K562 (cell line): Measurements from ENCODE around the gene PUM2. TPM values are rescaled to one million over a fixed set of nuclear protein-coding genes. Genes with fewer than 3 reads are reported as not detected.

ENCODE experiments used
- ATAC-seq: fragments of 200-7000 bp; cut with Tn5 transposase; 3 replicates; pipeline ENCODE4 v1.9.1; 2020; ENCODE audit warnings: moderate library complexity
- BruUV-seq: library from RNA; stranded (reverse); fragments of 400-500 nt; replicated peaks from 2 replicates; lab custom pipeline; 2021; lab: Mats Ljungman, UMichigan
- CTCF ChIA-PET: fragments of 300-600 bp; formaldehyde crosslinking; extraction: SDS; loops from one replicate; lab custom pipeline; 2021; ENCODE audit warnings: low intra/inter-chr PET ratio; lab: Yijun Ruan, JAX
- POLR2A ChIA-PET: fragments of 300-600, 350-650 bp; sonication (Branson Sonifier 250); formaldehyde crosslinking; extraction: SDS; loops from one replicate; lab custom pipeline; 2021; ENCODE audit warnings: antibody characterized with exemption, inconsistent platforms; lab: Yijun Ruan, JAX
- DNase-seq, 4 experiments: peaks; one replicate each; pipeline versions ENCODE4 v3.0.0 to v3.0.0-alpha.2; 2011 to 2018; ENCODE audit warnings: low spot score in 3 of 4, mixed read lengths in 3 of 4; ENCODE audit errors: extremely low read depth in 1 of 4
- FAIRE-seq: peaks from 2 replicates; lab custom pipeline; 2011; peaks lifted over from hg19 to GRCh38; lab: Jason Lieb, UNC
- H2AFZ ChIP-seq: 2 replicates; pipeline ENCODE4 v1.6.0; 2011; ENCODE audit warnings: low read depth, low read length, control low read depth, inconsistent platforms
- H3K27ac ChIP-seq: fragments of 200-600 bp; 3 replicates; pipeline ENCODE4 v1.8.0; 2011; ENCODE audit warnings: low read depth, mild to moderate bottlenecking, control low read depth, inconsistent platforms, low read length, moderate library complexity, mixed read lengths; ENCODE audit errors: extremely low read depth
- H3K27me3 ChIP-seq, 2 experiments: fragments of 300-600 bp in 1 of 2; 2 replicates in 1 of 2; 3 replicates in 1 of 2; pipeline versions ENCODE4 v1.6.0 to v1.8.0; 2011; ENCODE audit warnings: inconsistent platforms in 2 of 2, low read length in 2 of 2, mild to moderate bottlenecking in 1 of 2, mixed read lengths in 1 of 2, moderate library complexity in 1 of 2; ENCODE audit not compliant: control insufficient read depth in 2 of 2, insufficient read depth in 2 of 2
- H3K36me3 ChIP-seq: fragments of 300-600 bp; 3 replicates; pipeline ENCODE4 v1.8.0; 2011; ENCODE audit warnings: mild to moderate bottlenecking, low read length, inconsistent platforms; ENCODE audit not compliant: control insufficient read depth, insufficient read depth
- H3K4me1 ChIP-seq, 2 experiments: fragments of 200-600 bp in 1 of 2; replicated peaks in 1 of 2; 2 replicates in 1 of 2; 3 replicates in 1 of 2; pipeline versions ENCODE4 v1.5.1 to v1.8.0; 2011; ENCODE audit warnings: inconsistent platforms in 2 of 2, low read length in 2 of 2, mild to moderate bottlenecking in 1 of 2, mixed read lengths in 1 of 2, moderate library complexity in 1 of 2; ENCODE audit not compliant: control insufficient read depth in 2 of 2, insufficient read depth in 2 of 2
- H3K4me2 ChIP-seq: 2 replicates; pipeline ENCODE4 v1.6.1; 2011; ENCODE audit warnings: low read length, control low read depth, inconsistent platforms, mixed read lengths; ENCODE audit not compliant: insufficient read depth
- H3K4me3 ChIP-seq: fragments of 200-600 bp; sonication (generic), shearing (Covaris generic); 2 replicates; pipeline ENCODE4 v1.5.1; 2016; ENCODE audit warnings: control low read depth, inconsistent platforms
- H3K79me2 ChIP-seq: fragments of 200-600 bp; 3 replicates; pipeline ENCODE4 v1.8.0; 2011; ENCODE audit warnings: low read length, inconsistent platforms; ENCODE audit not compliant: control insufficient read depth, insufficient read depth
- H3K9ac ChIP-seq, 2 experiments: 2 replicates each; pipeline versions ENCODE4 v1.6.0 to v1.6.1; 2011; ENCODE audit warnings: low read depth in 2 of 2, low read length in 2 of 2, control low read depth in 1 of 2, inconsistent platforms in 1 of 2, mild to moderate bottlenecking in 1 of 2, mixed read lengths in 1 of 2; ENCODE audit not compliant: insufficient read depth in 1 of 2
- H3K9me1 ChIP-seq: one replicate; pipeline ENCODE4 v1.6.0; 2011; ENCODE audit warnings: inconsistent platforms, mild to moderate bottlenecking, low read length, moderate library complexity; ENCODE audit not compliant: control insufficient read depth, insufficient read depth
- H3K9me3 ChIP-seq: replicated peaks from 2 replicates; pipeline ENCODE4 v1.5.1; 2011; ENCODE audit warnings: low read depth, low read length, inconsistent platforms; ENCODE audit not compliant: control insufficient read depth, insufficient read depth
- H4K20me1 ChIP-seq: replicated peaks from 2 replicates; pipeline ENCODE4 v1.6.1; 2011; ENCODE audit warnings: low read length, inconsistent platforms, mixed read lengths; ENCODE audit not compliant: control insufficient read depth, insufficient read depth
- ELF1 ChIP-seq: fragments of 200-800 bp; sonication (Bioruptor generic); IDR thresholded peaks from 2 replicates; pipeline ENCODE4 v1.6.1; 2016; ENCODE audit warnings: missing genetic modification characterization, missing compliant biosample characterization
- EZH2 ChIP-seq: IDR thresholded peaks from 2 replicates; pipeline ENCODE4 v1.6.1; 2012; ENCODE audit warnings: low read depth, mild to moderate bottlenecking, inconsistent platforms, low read length, borderline replicate concordance
- GABPA ChIP-seq: fragments of 200-800 bp; sonication (Bioruptor generic); conservative IDR thresholded peaks from 2 replicates; pipeline ENCODE4 v1.6.1; 2016; ENCODE audit warnings: low read depth, missing genetic modification characterization, missing compliant biosample characterization
- GABPB2 ChIP-seq: fragments of 250-450 bp; sonication (Bioruptor Pico); conservative IDR thresholded peaks from 2 replicates; pipeline ENCODE4 v1.5.1; 2021; ENCODE audit warnings: mild to moderate bottlenecking
- GTF3C2 ChIP-seq: IDR thresholded peaks from 3 replicates; pipeline ENCODE4 v1.6.1; 2011; ENCODE audit warnings: borderline replicate concordance, mild to moderate bottlenecking, moderate library complexity; ENCODE audit not compliant: insufficient read length; ENCODE audit errors: extremely low read depth
- HDAC6 ChIP-seq: IDR thresholded peaks from 2 replicates; pipeline ENCODE4 v1.6.1; 2012; ENCODE audit warnings: low read depth, mild to moderate bottlenecking, control low read depth, inconsistent platforms, low read length, moderate library complexity
- NFE2L1 ChIP-seq: fragments of 450-650 bp; IDR thresholded peaks from 2 replicates; pipeline ENCODE4 v1.6.1; 2016; ENCODE audit warnings: missing genetic modification characterization, low read depth, mild to moderate bottlenecking, missing compliant biosample characterization, moderate library complexity, borderline replicate concordance
- PCBP1 ChIP-seq: fragments of 200-400 bp; formaldehyde crosslinking; IDR thresholded peaks from 2 replicates; pipeline ENCODE4 v1.6.1; 2018; ENCODE audit warnings: mild to moderate bottlenecking, low read depth, low read length; ENCODE audit not compliant: poor library complexity, severe bottlenecking
- RBFOX2 ChIP-seq: fragments of 200-400 bp; formaldehyde crosslinking; IDR thresholded peaks from 2 replicates; pipeline ENCODE4 v1.6.1; 2017; ENCODE audit warnings: low read depth, mild to moderate bottlenecking, low read length, moderate library complexity
- ZFP30 ChIP-seq: fragments of 250-450 bp; sonication (Bioruptor Pico); IDR thresholded peaks from 2 replicates; pipeline ENCODE4 v1.8.0; 2022; ENCODE audit warnings: moderate library complexity, mild to moderate bottlenecking, inconsistent platforms, borderline replicate concordance
- WGBS: fragments of 100-300 bp; shearing (Covaris generic); methylation state at CpG from one replicate; pipeline ENCODE4 v1.1.6; 2016; ENCODE audit warnings: low coverage, mixed read lengths; ENCODE audit not compliant: insufficient coverage; ENCODE audit errors: missing lambda C conversion rate; 5-methylcytosine and 5-hydroxymethylcytosine counted together
- in situ Hi-C: fragments of 300-500 bp; cut with MboI; formaldehyde crosslinking; loops from 4 replicates; pipeline ENCODE4 v1.15.0; 2018; ENCODE audit warnings: inconsistent platforms, mixed read lengths
- intact Hi-C: fragments of 100-400 bp; cut with micrococcal nuclease; formaldehyde crosslinking; loops from 2 replicates; pipeline ENCODE4 v1.14.2; 2022
- polyA plus RNA-seq, 8 experiments: library from polyadenylated mRNA; depleted of rRNA in 4 of 8; stranded (reverse) in 5 of 8; unstranded in 3 of 8; fragments of >200 nt; fragmentation: Nextera tagmentation in 2 of 8; fragmentation: Illumina TruSeq in 1 of 8; extraction: Ambion mirVana in 2 of 8; extraction: Trizol in 1 of 8; gene quantifications; 2 replicates each; pipeline versions ENCODE4 v1.2.1 to v1.2.3, GENCODE V29; 2011 to 2014; ENCODE audit warnings: inconsistent platforms in 1 of 8, missing spikeins in 1 of 8
- total RNA-seq, 7 experiments: library from RNA; depleted of rRNA in 6 of 7; stranded (reverse); fragments of >200 nt in 6 of 7; fragmentation: Illumina TruSeq in 2 of 7; extraction: Trizol in 2 of 7; gene quantifications; 2 replicates each; pipeline versions ENCODE4 v1.2.1 to v1.2.3, GENCODE V29; 2011 to 2021; ENCODE audit warnings: low replicate concordance in 1 of 7
- TF ChIP-seq, protein P1 (sequence below): fragments of 150-350 bp; conservative IDR thresholded peaks from 2 replicates; pipeline ENCODE4 v1.6.1; 2014; ENCODE audit warnings: low read length

The PUM2 gene
- total and polyA plus RNA-seq, 9 of the 15 experiments (the other 6 are each of a cell fraction or from before 2014, with no cell fraction given) = 13.4 to 61.9 (median 28.3) TPM

DNA sequence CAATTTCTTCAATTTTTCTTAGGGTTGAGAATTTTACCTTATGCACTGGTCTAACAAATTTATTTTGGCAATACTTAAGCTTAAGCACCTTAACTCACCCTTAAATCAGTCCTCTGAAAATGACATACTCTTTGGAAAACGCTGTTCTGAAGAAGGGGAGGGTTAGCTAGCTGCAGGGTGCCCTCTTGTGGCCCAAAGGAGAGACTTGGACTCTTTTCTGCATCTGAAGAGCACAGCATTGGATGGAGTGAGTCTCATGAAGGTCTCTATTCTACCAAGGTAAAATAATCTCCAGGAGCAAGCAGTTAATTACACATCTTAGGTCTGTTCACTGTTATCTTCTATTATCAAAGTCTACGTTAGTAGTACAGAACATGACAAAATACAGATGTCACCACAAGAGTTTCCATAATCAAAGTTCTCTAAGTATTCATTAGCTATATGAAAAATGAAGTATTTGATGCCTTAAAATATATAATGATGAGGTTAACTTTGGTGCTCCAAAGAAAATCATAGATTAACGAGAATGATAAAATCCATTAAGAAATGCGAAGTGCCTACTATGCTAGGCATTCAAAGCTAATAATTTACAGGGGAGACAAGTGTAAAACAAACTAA is 24.4 kb downstream of the PUM2 start (continued):
- TF ChIP-seq GTF3C2 = no peak
- TF ChIP-seq, all 486 proteins: peak for 8

DNA sequence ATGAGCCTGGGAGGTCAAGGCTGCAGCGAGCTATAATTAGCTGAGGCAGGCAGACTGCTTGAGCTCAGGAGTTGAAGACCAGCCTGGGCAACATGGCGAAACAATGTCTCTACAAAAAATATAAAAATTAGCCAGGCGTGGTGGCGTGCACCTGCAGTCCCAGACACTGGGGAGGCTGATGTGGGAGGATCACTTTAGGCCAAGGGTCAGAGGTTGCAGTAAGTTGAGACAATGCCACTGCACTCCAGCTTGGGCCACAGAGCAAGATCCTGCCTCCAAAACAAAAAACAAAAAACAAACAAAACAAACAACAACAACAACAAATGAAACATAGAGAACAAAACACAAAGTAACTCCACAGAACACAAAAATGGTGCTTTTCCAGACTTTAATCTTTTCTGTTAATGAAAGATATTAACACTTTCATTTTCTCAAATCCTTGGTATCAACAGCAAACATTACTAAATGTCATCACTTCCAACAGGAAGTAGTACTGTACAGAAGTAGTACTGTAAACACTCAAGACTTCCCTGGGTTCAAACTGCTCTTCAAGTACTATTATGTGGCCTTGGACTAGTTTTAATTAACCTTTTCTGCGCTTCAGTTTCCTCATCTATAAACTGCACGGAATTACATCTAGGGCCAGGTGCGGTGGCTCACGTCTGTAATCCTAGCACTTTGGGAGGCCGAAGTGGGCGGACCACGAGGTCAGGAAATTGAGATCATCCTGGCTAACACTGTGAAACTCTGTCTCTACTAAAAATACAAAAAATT is 27.9 kb downstream of the PUM2 start:
- H3K27ac ChIP-seq = no peak overlapping the region
- no peaks in the 10 kb centered on the region; a peak in 1 of 5 replicates for H3K4me1 ChIP-seq
- H4K20me1 ChIP-seq = 0 out of 2 replicates have a peak, but pooled peaks cover 13% of the 10 kb centered on the region
- peaks cover 91% of the 10 kb centered on the region for H3K36me3 ChIP-seq
- no peaks in the 10 kb centered on the region for H3K27me3 ChIP-seq
- FAIRE-seq = no peak
- H2AFZ ChIP-seq = no peak overlapping the region
- no peak for ATAC-seq
- peaks cover 95% of the 10 kb centered on the region for H3K79me2 ChIP-seq
- in situ Hi-C loops = no loop called here
- no peak for DNase-seq
- H3K4me3 ChIP-seq = no peak overlapping the region
- WGBS = 98% methylated on average over 11 of the region's 11 CpGs
- H3K9ac ChIP-seq = no peak overlapping the region
- no peaks in the 10 kb centered on the region for H3K9me3 ChIP-seq
- ChIA-PET POLR2A (interaction anchor here (1.4 kb wide), 1 partner anchor 9 kb away, joined by 6 read pairs; no protein-coding TSS in a partner anchor), CTCF (no interaction called here)
- no peaks in the 10 kb centered on the region for H3K9me1 ChIP-seq
- BruUV-seq = no TSS peak
- intact Hi-C loops = no loop called here
- no peak overlapping the region for H3K4me2 ChIP-seq
- TF ChIP-seq, protein P1, sequence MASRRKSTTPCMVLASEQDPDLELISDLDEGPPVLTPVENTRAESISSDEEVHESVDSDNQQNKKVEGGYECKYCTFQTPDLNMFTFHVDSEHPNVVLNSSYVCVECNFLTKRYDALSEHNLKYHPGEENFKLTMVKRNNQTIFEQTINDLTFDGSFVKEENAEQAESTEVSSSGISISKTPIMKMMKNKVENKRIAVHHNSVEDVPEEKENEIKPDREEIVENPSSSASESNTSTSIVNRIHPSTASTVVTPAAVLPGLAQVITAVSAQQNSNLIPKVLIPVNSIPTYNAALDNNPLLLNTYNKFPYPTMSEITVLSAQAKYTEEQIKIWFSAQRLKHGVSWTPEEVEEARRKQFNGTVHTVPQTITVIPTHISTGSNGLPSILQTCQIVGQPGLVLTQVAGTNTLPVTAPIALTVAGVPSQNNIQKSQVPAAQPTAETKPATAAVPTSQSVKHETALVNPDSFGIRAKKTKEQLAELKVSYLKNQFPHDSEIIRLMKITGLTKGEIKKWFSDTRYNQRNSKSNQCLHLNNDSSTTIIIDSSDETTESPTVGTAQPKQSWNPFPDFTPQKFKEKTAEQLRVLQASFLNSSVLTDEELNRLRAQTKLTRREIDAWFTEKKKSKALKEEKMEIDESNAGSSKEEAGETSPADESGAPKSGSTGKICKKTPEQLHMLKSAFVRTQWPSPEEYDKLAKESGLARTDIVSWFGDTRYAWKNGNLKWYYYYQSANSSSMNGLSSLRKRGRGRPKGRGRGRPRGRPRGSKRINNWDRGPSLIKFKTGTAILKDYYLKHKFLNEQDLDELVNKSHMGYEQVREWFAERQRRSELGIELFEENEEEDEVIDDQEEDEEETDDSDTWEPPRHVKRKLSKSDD = no peak
- no peak for TF ChIP-seq PCBP1
- TF ChIP-seq GABPA (tag) = no peak
- no peak for TF ChIP-seq ELF1
- TF ChIP-seq NFE2L1 (tag) = no peak
- TF ChIP-seq ZFP30 (CRISPR knock-in tag) = no peak
- TF ChIP-seq HDAC6 = no peak
- no peak for TF ChIP-seq GABPB2 (CRISPR knock-in tag)
- TF ChIP-seq EZH2 = no peak
- TF ChIP-seq RBFOX2 = no peak
